ENCODE data around the gene PLCB4. TPM values are rescaled to one million over a fixed set of nuclear protein-coding genes. Genes with fewer than 3 reads are reported as not detected.

Gene PLCB4
- polyA plus RNA-seq, 1 donor (not counting 4 experiments of a cell fraction or from before 2014, with no cell fraction given), result 4.1 TPM

- Histone ChIP-seq H3K36me3 (ENCODE audit: control insufficient read depth in 2 of 2, extremely low read depth in 1 of 2, insufficient read depth in 2 of 2, low read length in 2 of 2) (no peaks in the 10 kb centered on the region), H3K27me3 (ENCODE audit: control insufficient read depth, extremely low read depth, insufficient read depth, low read length) (no peaks in the 10 kb centered on the region), H3K79me2 (ENCODE audit: control insufficient read depth, insufficient read depth, low read length) (no peaks in the 10 kb centered on the region), H3K4me1 (ENCODE audit: control insufficient read depth, extremely low read depth, insufficient read depth, low read length) (peaks cover 12% of the 10 kb centered on the region), H3K4me3 (ENCODE audit: control insufficient read depth in 2 of 3, extremely low read depth in 1 of 3, insufficient read depth in 2 of 3, low read depth in 1 of 3, low read length in 3 of 3) (no peak overlapping the region), H2AFZ (ENCODE audit: control insufficient read depth, low read length) (no peak overlapping the region), H3K9me3 (ENCODE audit: control insufficient read depth, low read depth, low read length) (no peaks in the 10 kb centered on the region), H3K9me1 (ENCODE audit: control insufficient read depth, extremely low read depth, insufficient read depth, low read length) (no peaks in the 10 kb centered on the region), H3K27ac (ENCODE audit: control insufficient read depth, insufficient read depth, low read length) (no peak overlapping the region), H3K4me2 (ENCODE audit: control insufficient read depth, extremely low read depth, insufficient read depth, low read depth, low read length) (no peak overlapping the region), H3K9ac (ENCODE audit: control insufficient read depth, extremely low read depth, insufficient read depth, low read length) (no peak overlapping the region), H4K20me1 (ENCODE audit: control insufficient read depth, extremely low read depth, insufficient read depth, low read length) (no peaks in the 10 kb centered on the region)
- TF ChIP-seq, protein P1, sequence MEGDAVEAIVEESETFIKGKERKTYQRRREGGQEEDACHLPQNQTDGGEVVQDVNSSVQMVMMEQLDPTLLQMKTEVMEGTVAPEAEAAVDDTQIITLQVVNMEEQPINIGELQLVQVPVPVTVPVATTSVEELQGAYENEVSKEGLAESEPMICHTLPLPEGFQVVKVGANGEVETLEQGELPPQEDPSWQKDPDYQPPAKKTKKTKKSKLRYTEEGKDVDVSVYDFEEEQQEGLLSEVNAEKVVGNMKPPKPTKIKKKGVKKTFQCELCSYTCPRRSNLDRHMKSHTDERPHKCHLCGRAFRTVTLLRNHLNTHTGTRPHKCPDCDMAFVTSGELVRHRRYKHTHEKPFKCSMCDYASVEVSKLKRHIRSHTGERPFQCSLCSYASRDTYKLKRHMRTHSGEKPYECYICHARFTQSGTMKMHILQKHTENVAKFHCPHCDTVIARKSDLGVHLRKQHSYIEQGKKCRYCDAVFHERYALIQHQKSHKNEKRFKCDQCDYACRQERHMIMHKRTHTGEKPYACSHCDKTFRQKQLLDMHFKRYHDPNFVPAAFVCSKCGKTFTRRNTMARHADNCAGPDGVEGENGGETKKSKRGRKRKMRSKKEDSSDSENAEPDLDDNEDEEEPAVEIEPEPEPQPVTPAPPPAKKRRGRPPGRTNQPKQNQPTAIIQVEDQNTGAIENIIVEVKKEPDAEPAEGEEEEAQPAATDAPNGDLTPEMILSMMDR (optimal IDR thresholded peaks at IDR 0.05 in 1 of 3, IDR thresholded peaks at IDR 0.05 in 1 of 3, conservative IDR thresholded peaks at IDR 0.05 in 1 of 3; ENCODE audit: extremely low read depth in 1 of 3, insufficient read depth in 2 of 3, low read length in 3 of 3), result no peak
- no peak for TF ChIP-seq EZH2 (IDR thresholded peaks at IDR 0.05; ENCODE audit: low read length)
- FAIRE-seq, result no peak
- dilution Hi-C loops (cut with MboI; ENCODE audit: extremely low pct_ligation_motif_present, low sequenced_read_pairs), result no loop called here
- no peak for DNase-seq (ENCODE audit: low read depth, low spot score)
Observed at GRCh38 chr20:9054176-9054575, 14.7 kb upstream of the PLCB4 start.

- H3K4me3 ChIP-seq (ENCODE audit: control insufficient read depth in 2 of 3, extremely low read depth in 1 of 3, insufficient read depth in 2 of 3, low read depth in 1 of 3, low read length in 3 of 3), result no peak overlapping the region
- TF ChIP-seq, protein P1 (optimal IDR thresholded peaks at IDR 0.05 in 1 of 3, IDR thresholded peaks at IDR 0.05 in 1 of 3, conservative IDR thresholded peaks at IDR 0.05 in 1 of 3; ENCODE audit: extremely low read depth in 1 of 3, insufficient read depth in 2 of 3, low read length in 3 of 3), result no peak
- TF ChIP-seq EZH2 (IDR thresholded peaks at IDR 0.05; ENCODE audit: low read length), result no peak
- H3K79me2 ChIP-seq (ENCODE audit: control insufficient read depth, insufficient read depth, low read length), result no peaks in the 10 kb centered on the region
- H3K9ac ChIP-seq (ENCODE audit: control insufficient read depth, extremely low read depth, insufficient read depth, low read length), result no peak overlapping the region
- no peak overlapping the region for H2AFZ ChIP-seq (ENCODE audit: control insufficient read depth, low read length)
- no peaks in the 10 kb centered on the region for H3K9me3 ChIP-seq (ENCODE audit: control insufficient read depth, low read depth, low read length)
- H3K36me3 ChIP-seq (ENCODE audit: control insufficient read depth in 2 of 2, extremely low read depth in 1 of 2, insufficient read depth in 2 of 2, low read length in 2 of 2), result no peaks in the 10 kb centered on the region
- DNase-seq (ENCODE audit: low read depth, low spot score) (no peak), FAIRE-seq (no peak)
- H3K27me3 ChIP-seq (ENCODE audit: control insufficient read depth, extremely low read depth, insufficient read depth, low read length), result no peaks in the 10 kb centered on the region
- no peaks in the 10 kb centered on the region for H3K9me1 ChIP-seq (ENCODE audit: control insufficient read depth, extremely low read depth, insufficient read depth, low read length)
- dilution Hi-C loops (cut with MboI; ENCODE audit: extremely low pct_ligation_motif_present, low sequenced_read_pairs), result no loop called here
- no peaks in the 10 kb centered on the region for H4K20me1 ChIP-seq (ENCODE audit: control insufficient read depth, extremely low read depth, insufficient read depth, low read length)
- no peaks in the 10 kb centered on the region for H3K4me1 ChIP-seq (ENCODE audit: control insufficient read depth, extremely low read depth, insufficient read depth, low read length)
- no peak overlapping the region for H3K27ac ChIP-seq (ENCODE audit: control insufficient read depth, insufficient read depth, low read length)
- no peak overlapping the region for H3K4me2 ChIP-seq (ENCODE audit: control insufficient read depth, extremely low read depth, insufficient read depth, low read depth, low read length)
Observed at GRCh38 chr20:9059931-9060330, 9.0 kb upstream of the PLCB4 start.
